K562 (cell line): Measurements from ENCODE around the gene KPNA4. TPM values are rescaled to one million over a fixed set of nuclear protein-coding genes. Genes with fewer than 3 reads are reported as not detected.

Experiments used
- CHCHD3 ChIP-seq: fragments of 250-450 bp; sonication (Bioruptor Pico); IDR thresholded peaks from 2 replicates; pipeline ENCODE4 v2.1.2; 2022; ENCODE audit warnings: mild to moderate bottlenecking
- CXXC5 ChIP-seq: fragments of 250-450 bp; sonication (Bioruptor Pico); IDR thresholded peaks from 2 replicates; pipeline ENCODE4 v1.8.0; 2022; ENCODE audit warnings: inconsistent platforms, mild to moderate bottlenecking, moderate library complexity
- FOXJ3 ChIP-seq: sonication (generic); formaldehyde crosslinking; IDR thresholded peaks from 2 replicates; pipeline ENCODE4 v1.4.0; 2020; ENCODE audit warnings: mild to moderate bottlenecking, missing genetic modification reagents
- KDM1A ChIP-seq, 2 experiments: fragments of 450-650 bp; IDR thresholded peaks; 2 replicates each; pipeline ENCODE4 v1.6.1; 2016; ENCODE audit warnings: mild to moderate bottlenecking in 2 of 2
- MYC ChIP-seq, 2 experiments: fragments of 250-450 bp in 1 of 2; sonication (Bioruptor Pico) in 1 of 2; IDR thresholded peaks; 2 replicates each; pipeline versions ENCODE4 v1.5.1 to v1.6.1; 2012 to 2021; ENCODE audit warnings: low read depth in 2 of 2, borderline replicate concordance in 1 of 2, improper control_type of control experiment in 1 of 2, low read length in 1 of 2, mild to moderate bottlenecking in 1 of 2, moderate library complexity in 1 of 2
- NONO ChIP-seq, 2 experiments: fragments of 200-400 bp in 1 of 2; fragments of 450-650 bp in 1 of 2; formaldehyde crosslinking in 1 of 2; IDR thresholded peaks; 2 replicates each; pipeline ENCODE4 v1.6.1; 2017; ENCODE audit warnings: low read depth in 2 of 2, mild to moderate bottlenecking in 2 of 2, moderate library complexity in 2 of 2, low read length in 1 of 2
- OTX1 ChIP-seq: fragments of 450-650 bp; formaldehyde crosslinking; IDR thresholded peaks from 2 replicates; pipeline ENCODE4 v1.4.0; 2022; ENCODE audit warnings: mild to moderate bottlenecking
- RFX1 ChIP-seq: fragments of 450-650 bp; IDR thresholded peaks from 2 replicates; pipeline ENCODE4 v1.6.1; 2016; ENCODE audit warnings: mild to moderate bottlenecking, moderate library complexity
- ZNF408 ChIP-seq: fragments of 250-450 bp; sonication (Bioruptor Pico); IDR thresholded peaks from 2 replicates; pipeline ENCODE4 v1.4.0; 2020; ENCODE audit warnings: low read depth, mild to moderate bottlenecking, moderate library complexity
- polyA plus RNA-seq, 8 experiments: library from polyadenylated mRNA; depleted of rRNA in 4 of 8; stranded (reverse) in 5 of 8; unstranded in 3 of 8; fragments of >200 nt; fragmentation: Nextera tagmentation in 2 of 8; fragmentation: Illumina TruSeq in 1 of 8; extraction: Ambion mirVana in 2 of 8; extraction: Trizol in 1 of 8; gene quantifications; 2 replicates each; pipeline versions ENCODE4 v1.2.1 to v1.2.3, GENCODE V29; 2011 to 2014; ENCODE audit warnings: inconsistent platforms in 1 of 8, missing spikeins in 1 of 8
- total RNA-seq, 7 experiments: library from RNA; depleted of rRNA in 6 of 7; stranded (reverse); fragments of >200 nt in 6 of 7; fragmentation: Illumina TruSeq in 2 of 7; extraction: Trizol in 2 of 7; gene quantifications; 2 replicates each; pipeline versions ENCODE4 v1.2.1 to v1.2.3, GENCODE V29; 2011 to 2021; ENCODE audit warnings: low replicate concordance in 1 of 7
- TF ChIP-seq, protein P1 (sequence below), 2 experiments: fragments of 450-650 bp; IDR thresholded peaks; 2 replicates each; pipeline ENCODE4 v1.6.1; 2016; ENCODE audit warnings: mild to moderate bottlenecking in 2 of 2, borderline replicate concordance in 1 of 2, low read depth in 1 of 2, moderate library complexity in 1 of 2
- TF ChIP-seq, protein P2 (sequence below): sonication (generic); formaldehyde crosslinking; IDR thresholded peaks from 2 replicates; pipeline ENCODE4 v1.8.0; 2022; ENCODE audit warnings: mild to moderate bottlenecking, missing genetic modification reagents
- TF ChIP-seq, protein P3 (sequence below): sonication (generic); formaldehyde crosslinking; IDR thresholded peaks from 2 replicates; pipeline ENCODE4 v1.8.0; 2023; ENCODE audit warnings: missing genetic modification reagents, mild to moderate bottlenecking, borderline replicate concordance

KPNA4 gene
- total and polyA plus RNA-seq, 9 of the 15 experiments (the other 6 are each of a cell fraction or from before 2014, with no cell fraction given) = 13.9 to 66.6 (median 34.5) TPM

DNA sequence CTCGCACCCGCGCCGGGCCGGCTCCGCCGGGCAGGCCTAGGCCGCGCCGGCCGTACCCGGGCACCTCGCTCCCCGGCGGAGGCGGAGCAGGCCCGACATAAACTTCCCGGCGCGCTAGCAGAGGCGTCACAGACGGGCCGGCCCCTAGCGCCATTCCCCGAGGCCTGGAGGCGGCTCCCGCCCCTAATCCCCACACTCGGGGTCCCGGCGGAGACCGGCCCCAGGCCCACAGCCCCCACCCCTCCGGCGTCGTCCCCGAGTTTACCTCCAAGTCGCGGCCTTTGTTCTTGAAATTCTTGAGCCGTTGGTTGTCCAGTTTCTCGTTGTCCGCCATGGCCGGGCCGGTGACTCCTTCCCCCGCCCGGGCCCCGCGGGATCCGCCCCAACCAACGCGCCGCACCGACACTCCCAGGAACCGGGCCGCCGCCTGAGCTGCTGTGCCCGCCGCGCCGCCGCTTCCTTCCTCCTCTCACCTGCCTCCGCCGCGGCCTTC, 376 bp downstream of the KPNA4 start (continued):
- TF ChIP-seq, protein P1, sequence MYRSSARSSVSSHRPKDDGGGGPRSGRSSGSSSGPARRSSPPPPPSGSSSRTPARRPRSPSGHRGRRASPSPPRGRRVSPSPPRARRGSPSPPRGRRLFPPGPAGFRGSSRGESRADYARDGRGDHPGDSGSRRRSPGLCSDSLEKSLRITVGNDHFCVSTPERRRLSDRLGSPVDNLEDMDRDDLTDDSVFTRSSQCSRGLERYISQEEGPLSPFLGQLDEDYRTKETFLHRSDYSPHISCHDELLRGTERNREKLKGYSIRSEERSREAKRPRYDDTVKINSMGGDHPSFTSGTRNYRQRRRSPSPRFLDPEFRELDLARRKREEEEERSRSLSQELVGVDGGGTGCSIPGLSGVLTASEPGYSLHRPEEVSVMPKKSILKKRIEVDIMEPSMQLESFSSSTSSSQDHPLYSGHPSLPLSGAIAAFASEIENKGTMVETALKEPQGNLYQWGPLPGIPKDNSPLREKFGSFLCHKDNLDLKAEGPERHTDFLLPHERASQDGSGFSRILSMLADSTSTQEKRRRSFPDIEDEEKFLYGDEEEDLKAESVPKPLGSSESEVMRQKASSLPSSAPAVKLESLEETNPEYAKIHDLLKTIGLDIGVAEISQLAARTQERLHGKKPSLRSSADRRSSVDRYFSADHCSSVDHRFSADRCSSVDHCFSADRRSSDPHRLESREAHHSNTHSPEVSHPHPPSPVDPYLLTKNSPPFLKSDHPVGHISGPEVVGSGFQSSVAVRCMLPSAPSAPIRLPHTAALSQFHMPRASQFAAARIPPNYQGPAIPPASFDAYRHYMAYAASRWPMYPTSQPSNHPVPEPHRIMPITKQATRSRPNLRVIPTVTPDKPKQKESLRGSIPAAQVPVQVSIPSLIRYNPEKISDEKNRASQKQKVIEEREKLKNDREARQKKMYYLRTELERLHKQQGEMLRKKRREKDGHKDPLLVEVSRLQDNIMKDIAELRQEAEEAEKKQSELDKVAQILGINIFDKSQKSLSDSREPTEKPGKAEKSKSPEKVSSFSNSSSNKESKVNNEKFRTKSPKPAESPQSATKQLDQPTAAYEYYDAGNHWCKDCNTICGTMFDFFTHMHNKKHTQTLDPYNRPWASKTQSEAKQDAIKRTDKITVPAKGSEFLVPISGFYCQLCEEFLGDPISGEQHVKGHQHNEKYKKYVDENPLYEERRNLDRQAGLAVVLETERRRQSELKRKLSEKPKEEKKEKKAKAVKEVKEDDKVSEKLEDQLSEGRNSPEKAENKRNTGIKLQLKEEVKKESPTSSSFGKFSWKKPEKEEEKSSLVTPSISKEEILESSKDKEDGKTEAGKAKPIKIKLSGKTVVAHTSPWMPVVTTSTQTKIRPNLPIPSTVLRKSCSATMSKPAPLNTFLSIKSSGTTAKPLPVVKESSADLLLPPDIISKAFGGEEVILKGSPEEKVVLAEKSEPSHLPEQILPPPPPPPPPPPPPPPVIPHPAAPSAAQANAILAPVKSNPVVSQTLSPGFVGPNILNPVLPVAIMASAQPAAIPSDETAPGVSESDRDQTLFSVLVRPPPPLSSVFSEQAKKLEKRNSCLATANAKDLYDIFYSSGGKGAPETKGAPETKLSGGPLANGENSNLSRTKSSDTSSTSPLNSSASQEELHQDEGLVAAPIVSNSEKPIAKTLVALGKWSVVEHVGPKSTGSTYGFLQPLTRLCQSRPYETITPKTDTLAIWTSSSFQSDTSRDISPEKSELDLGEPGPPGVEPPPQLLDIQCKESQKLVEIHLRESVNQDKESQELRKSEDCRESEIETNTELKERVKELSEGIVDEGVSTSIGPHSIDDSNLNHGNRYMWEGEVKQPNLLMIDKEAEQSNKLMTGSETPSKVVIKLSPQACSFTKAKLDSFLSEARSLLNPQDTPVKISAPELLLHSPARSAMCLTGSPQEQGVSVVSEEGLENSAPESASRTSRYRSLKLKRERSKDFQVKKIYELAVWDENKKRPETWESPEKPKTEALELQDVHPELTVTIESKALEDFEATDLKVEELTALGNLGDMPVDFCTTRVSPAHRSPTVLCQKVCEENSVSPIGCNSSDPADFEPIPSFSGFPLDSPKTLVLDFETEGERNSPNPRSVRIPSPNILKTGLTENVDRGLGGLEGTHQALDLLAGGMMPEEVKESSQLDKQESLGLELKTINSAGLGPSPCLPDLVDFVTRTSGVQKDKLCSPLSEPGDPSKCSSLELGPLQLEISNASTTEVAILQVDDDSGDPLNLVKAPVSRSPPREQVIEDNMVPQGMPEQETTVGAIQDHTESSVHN (IDR thresholded peaks at IDR 0.05; ENCODE audit: borderline replicate concordance in 1 of 2, low read depth in 1 of 2) = no peak
- peak in 1 of 2 experiments; percentile 63; a peak in 1 of 4 replicates for TF ChIP-seq NONO (IDR thresholded peaks at IDR 0.05; ENCODE audit: low read depth in 2 of 2, low read length in 1 of 2)
- TF ChIP-seq RFX1 = no peak
- TF ChIP-seq, protein P2, sequence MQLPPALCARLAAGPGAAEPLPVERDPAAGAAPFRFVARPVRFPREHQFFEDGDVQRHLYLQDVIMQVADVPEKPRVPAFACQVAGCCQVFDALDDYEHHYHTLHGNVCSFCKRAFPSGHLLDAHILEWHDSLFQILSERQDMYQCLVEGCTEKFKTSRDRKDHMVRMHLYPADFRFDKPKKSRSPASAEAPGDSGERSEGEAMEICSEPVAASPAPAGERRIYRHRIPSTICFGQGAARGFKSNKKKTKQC (CRISPR knock-in tag) = no peak
- TF ChIP-seq, protein P3, sequence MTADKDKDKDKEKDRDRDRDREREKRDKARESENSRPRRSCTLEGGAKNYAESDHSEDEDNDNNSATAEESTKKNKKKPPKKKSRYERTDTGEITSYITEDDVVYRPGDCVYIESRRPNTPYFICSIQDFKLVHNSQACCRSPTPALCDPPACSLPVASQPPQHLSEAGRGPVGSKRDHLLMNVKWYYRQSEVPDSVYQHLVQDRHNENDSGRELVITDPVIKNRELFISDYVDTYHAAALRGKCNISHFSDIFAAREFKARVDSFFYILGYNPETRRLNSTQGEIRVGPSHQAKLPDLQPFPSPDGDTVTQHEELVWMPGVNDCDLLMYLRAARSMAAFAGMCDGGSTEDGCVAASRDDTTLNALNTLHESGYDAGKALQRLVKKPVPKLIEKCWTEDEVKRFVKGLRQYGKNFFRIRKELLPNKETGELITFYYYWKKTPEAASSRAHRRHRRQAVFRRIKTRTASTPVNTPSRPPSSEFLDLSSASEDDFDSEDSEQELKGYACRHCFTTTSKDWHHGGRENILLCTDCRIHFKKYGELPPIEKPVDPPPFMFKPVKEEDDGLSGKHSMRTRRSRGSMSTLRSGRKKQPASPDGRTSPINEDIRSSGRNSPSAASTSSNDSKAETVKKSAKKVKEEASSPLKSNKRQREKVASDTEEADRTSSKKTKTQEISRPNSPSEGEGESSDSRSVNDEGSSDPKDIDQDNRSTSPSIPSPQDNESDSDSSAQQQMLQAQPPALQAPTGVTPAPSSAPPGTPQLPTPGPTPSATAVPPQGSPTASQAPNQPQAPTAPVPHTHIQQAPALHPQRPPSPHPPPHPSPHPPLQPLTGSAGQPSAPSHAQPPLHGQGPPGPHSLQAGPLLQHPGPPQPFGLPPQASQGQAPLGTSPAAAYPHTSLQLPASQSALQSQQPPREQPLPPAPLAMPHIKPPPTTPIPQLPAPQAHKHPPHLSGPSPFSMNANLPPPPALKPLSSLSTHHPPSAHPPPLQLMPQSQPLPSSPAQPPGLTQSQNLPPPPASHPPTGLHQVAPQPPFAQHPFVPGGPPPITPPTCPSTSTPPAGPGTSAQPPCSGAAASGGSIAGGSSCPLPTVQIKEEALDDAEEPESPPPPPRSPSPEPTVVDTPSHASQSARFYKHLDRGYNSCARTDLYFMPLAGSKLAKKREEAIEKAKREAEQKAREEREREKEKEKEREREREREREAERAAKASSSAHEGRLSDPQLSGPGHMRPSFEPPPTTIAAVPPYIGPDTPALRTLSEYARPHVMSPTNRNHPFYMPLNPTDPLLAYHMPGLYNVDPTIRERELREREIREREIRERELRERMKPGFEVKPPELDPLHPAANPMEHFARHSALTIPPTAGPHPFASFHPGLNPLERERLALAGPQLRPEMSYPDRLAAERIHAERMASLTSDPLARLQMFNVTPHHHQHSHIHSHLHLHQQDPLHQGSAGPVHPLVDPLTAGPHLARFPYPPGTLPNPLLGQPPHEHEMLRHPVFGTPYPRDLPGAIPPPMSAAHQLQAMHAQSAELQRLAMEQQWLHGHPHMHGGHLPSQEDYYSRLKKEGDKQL = no peak
- TF ChIP-seq CHCHD3 (CRISPR knock-in tag) = no peak
- TF ChIP-seq OTX1 (CRISPR knock-in tag) = no peak
- TF ChIP-seq MYC (IDR thresholded peaks at IDR 0.05; ENCODE audit: low read depth, low read length) = no peak
- TF ChIP-seq MYC (CRISPR knock-in tag; IDR thresholded peaks at IDR 0.05; ENCODE audit: borderline replicate concordance, low read depth) = no peak
- no peak for TF ChIP-seq FOXJ3 (CRISPR knock-in tag)
- TF ChIP-seq KDM1A (IDR thresholded peaks at IDR 0.05) = no peak
- TF ChIP-seq ZNF408 (CRISPR knock-in tag) = no peak
- peak; percentile 6 for TF ChIP-seq CXXC5 (CRISPR knock-in tag)
- TF ChIP-seq, all 486 proteins: peak for 29
